ENCODE results near the gene SSH2. TPM values are rescaled to one million over a fixed set of nuclear protein-coding genes. Genes with fewer than 3 reads are reported as not detected.

The SSH2 gene
- polyA plus RNA-seq, 1 of the 3 experiments (the other 2 are of a cell fraction): 8.8 TPM

DNA sequence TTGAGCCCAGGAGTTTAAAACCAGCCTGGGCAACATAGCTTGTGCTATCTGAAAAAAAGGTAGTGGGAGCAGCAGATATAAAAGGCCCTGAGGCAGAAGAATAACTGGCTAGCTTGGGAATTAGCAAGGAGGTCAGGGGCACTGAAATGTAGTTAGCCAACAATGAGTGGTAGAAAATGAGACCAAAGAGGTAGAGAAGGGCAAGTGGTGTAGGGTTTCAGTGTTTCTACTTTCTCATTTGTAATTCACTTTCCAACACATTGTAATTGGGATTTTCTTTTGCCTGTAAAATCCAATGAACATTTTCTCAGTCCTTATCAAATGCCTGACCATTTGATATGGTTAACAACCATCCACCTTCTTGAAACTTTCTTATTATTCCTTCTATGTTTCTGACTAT, 212.2 kb downstream of the SSH2 start:
- CTCF ChIA-PET: interaction anchor here (0.7 to 1.1 kb wide), 5 partner anchors 9 to 348 kb away, joined by 3 read pairs; no protein-coding TSS in a partner anchor
- H3K79me2 ChIP-seq (ENCODE audit: insufficient read depth): peaks cover 4% of the 10 kb centered on the region; the same call in 1 of the 2 replicates
- H3K9ac ChIP-seq: no peak overlapping the region
- no peaks in the 10 kb centered on the region for H4K20me1 ChIP-seq (ENCODE audit: insufficient read depth)
- H3K4me2 ChIP-seq: no peak overlapping the region
- H3K9me2 ChIP-seq: no peaks in the 10 kb centered on the region
- H3F3A ChIP-seq (replicated peaks; ENCODE audit: insufficient read depth): no peaks in the 10 kb centered on the region
- peak overlapping the region in 1 of 2 experiments; percentile 74; a peak in 2 of 4 replicates for H3K27ac ChIP-seq (ENCODE audit: low read depth in 2 of 2, low read length in 1 of 2)
- no peak overlapping the region for H2AFZ ChIP-seq (ENCODE audit: low read depth)
- no peaks in the 10 kb centered on the region for H3K9me3 ChIP-seq
- H3K4me3 ChIP-seq (ENCODE audit: low read depth in 2 of 2, low read length in 1 of 2): no peak overlapping the region
- POLR2A ChIA-PET: interaction anchor here (0.7 to 1.0 kb wide), 2 partner anchors 17 to 75 kb away, joined by 3 read pairs; no protein-coding TSS in a partner anchor
- TF ChIP-seq NRF1 (IDR thresholded peaks at IDR 0.05; ENCODE audit: low read depth, low read length) (no peak), FOSL2 (IDR thresholded peaks at IDR 0.05; ENCODE audit: borderline replicate concordance, low read depth) (no peak), ELF1 (IDR thresholded peaks at IDR 0.05) (no peak), RFX5 (IDR thresholded peaks at IDR 0.05; ENCODE audit: low read length) (no peak), YY1 (IDR thresholded peaks at IDR 0.05; ENCODE audit: low read depth) (no peak), TAF1 (IDR thresholded peaks at IDR 0.05; ENCODE audit: borderline replicate concordance, low read depth, low read length) (no peak), CHD2 (IDR thresholded peaks at IDR 0.05; ENCODE audit: low read length, partially characterized antibody) (no peak), TCF12 (IDR thresholded peaks at IDR 0.05) (no peak), EP300 (IDR thresholded peaks at IDR 0.05; ENCODE audit: borderline replicate concordance in 1 of 2, low read depth in 1 of 2, low read length in 1 of 2) (no peak), MAX (IDR thresholded peaks at IDR 0.05; ENCODE audit: low read depth) (no peak)
- TF ChIP-seq, protein P1, sequence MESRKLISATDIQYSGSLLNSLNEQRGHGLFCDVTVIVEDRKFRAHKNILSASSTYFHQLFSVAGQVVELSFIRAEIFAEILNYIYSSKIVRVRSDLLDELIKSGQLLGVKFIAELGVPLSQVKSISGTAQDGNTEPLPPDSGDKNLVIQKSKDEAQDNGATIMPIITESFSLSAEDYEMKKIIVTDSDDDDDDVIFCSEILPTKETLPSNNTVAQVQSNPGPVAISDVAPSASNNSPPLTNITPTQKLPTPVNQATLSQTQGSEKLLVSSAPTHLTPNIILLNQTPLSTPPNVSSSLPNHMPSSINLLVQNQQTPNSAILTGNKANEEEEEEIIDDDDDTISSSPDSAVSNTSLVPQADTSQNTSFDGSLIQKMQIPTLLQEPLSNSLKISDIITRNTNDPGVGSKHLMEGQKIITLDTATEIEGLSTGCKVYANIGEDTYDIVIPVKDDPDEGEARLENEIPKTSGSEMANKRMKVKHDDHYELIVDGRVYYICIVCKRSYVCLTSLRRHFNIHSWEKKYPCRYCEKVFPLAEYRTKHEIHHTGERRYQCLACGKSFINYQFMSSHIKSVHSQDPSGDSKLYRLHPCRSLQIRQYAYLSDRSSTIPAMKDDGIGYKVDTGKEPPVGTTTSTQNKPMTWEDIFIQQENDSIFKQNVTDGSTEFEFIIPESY (IDR thresholded peaks at IDR 0.05; ENCODE audit: borderline replicate concordance, low read depth): no peak
- TF ChIP-seq, protein P2, sequence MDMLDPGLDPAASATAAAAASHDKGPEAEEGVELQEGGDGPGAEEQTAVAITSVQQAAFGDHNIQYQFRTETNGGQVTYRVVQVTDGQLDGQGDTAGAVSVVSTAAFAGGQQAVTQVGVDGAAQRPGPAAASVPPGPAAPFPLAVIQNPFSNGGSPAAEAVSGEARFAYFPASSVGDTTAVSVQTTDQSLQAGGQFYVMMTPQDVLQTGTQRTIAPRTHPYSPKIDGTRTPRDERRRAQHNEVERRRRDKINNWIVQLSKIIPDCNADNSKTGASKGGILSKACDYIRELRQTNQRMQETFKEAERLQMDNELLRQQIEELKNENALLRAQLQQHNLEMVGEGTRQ (IDR thresholded peaks at IDR 0.05; ENCODE audit: borderline replicate concordance, low read depth, low read length): no peak
- DNase-seq: no peak
- no peaks in the 10 kb centered on the region for H3K27me3 ChIP-seq (ENCODE audit: insufficient read depth)
- peaks cover 19 to 23% of the 10 kb centered on the region in 2 experiments for H3K4me1 ChIP-seq (ENCODE audit: control insufficient read depth in 1 of 2, insufficient read depth in 2 of 2, low read depth in 1 of 2, low read length in 1 of 2)
- H3K36me3 ChIP-seq (replicated peaks in 1 of 2; ENCODE audit: control insufficient read depth in 1 of 2, insufficient read depth in 2 of 2, low read length in 1 of 2): peaks cover 0 to 2% of the 10 kb centered on the region in 2 experiments

DNA sequence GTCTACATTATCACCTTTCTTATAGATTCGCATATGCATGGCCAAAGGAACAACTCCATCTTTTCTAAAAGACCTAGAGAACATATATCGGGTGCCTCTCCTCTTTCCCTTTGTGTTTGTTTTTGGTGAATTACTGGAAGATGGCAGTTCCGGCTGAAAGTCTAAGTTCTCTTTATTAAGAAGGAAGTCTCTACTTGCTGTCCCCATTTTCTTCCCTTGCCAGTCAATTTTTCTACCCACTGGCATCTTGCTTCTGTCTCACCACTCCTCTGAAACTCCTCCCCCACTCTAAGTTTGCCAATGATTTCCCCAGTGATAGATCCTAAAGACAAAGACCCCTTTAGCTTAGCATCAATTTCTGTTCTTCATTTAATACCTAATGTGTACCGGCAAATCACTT, 213.5 kb downstream of the SSH2 start:
- ChIA-PET POLR2A (no interaction called here), CTCF (interaction anchor here (0.8 to 1.0 kb wide), 2 partner anchors 63 to 388 kb away, joined by 3 read pairs; no protein-coding TSS in a partner anchor)
- H3K27ac ChIP-seq (ENCODE audit: low read depth in 2 of 2, low read length in 1 of 2): peak overlapping the region in 1 of 2 experiments; percentile 74; a peak in 2 of 4 replicates
- no peak overlapping the region for H3K9ac ChIP-seq
- no peaks in the 10 kb centered on the region for H4K20me1 ChIP-seq (ENCODE audit: insufficient read depth)
- no peaks in the 10 kb centered on the region for H3K27me3 ChIP-seq (ENCODE audit: insufficient read depth)
- WGBS (ENCODE audit: low lambda C conversion rate): 95% methylated on average over 4 of the region's 4 CpGs
- peaks cover 0 to 2% of the 10 kb centered on the region in 2 experiments for H3K36me3 ChIP-seq (replicated peaks in 1 of 2; ENCODE audit: control insufficient read depth in 1 of 2, insufficient read depth in 2 of 2, low read length in 1 of 2)
- no peak overlapping the region for H3K4me3 ChIP-seq (ENCODE audit: low read depth in 2 of 2, low read length in 1 of 2)
- H2AFZ ChIP-seq (ENCODE audit: low read depth): no peak overlapping the region
- no peaks in the 10 kb centered on the region for H3K9me2 ChIP-seq
- peaks cover 8% of the 10 kb centered on the region for H3F3A ChIP-seq (replicated peaks; ENCODE audit: insufficient read depth)
- H3K4me1 ChIP-seq (ENCODE audit: control insufficient read depth in 1 of 2, insufficient read depth in 2 of 2, low read depth in 1 of 2, low read length in 1 of 2): peaks cover 16 to 22% of the 10 kb centered on the region in 2 experiments
- no peaks in the 10 kb centered on the region for H3K9me3 ChIP-seq
- peaks cover 4% of the 10 kb centered on the region; the same call in 1 of the 2 replicates for H3K79me2 ChIP-seq (ENCODE audit: insufficient read depth)
- no peak for DNase-seq
- no peak overlapping the region for H3K4me2 ChIP-seq
- no peak for TF ChIP-seq TCF12 (IDR thresholded peaks at IDR 0.05)
- no peak for TF ChIP-seq ELF1 (IDR thresholded peaks at IDR 0.05)
- no peak for TF ChIP-seq TAF1 (IDR thresholded peaks at IDR 0.05; ENCODE audit: borderline replicate concordance, low read depth, low read length)
- TF ChIP-seq GABPA (IDR thresholded peaks at IDR 0.05; ENCODE audit: low read depth): no peak
- no peak for TF ChIP-seq TEAD4 (IDR thresholded peaks at IDR 0.05; ENCODE audit: borderline replicate concordance, insufficient read depth)
- TF ChIP-seq, protein P3, sequence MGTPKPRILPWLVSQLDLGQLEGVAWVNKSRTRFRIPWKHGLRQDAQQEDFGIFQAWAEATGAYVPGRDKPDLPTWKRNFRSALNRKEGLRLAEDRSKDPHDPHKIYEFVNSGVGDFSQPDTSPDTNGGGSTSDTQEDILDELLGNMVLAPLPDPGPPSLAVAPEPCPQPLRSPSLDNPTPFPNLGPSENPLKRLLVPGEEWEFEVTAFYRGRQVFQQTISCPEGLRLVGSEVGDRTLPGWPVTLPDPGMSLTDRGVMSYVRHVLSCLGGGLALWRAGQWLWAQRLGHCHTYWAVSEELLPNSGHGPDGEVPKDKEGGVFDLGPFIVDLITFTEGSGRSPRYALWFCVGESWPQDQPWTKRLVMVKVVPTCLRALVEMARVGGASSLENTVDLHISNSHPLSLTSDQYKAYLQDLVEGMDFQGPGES (IDR thresholded peaks at IDR 0.05; ENCODE audit: low read depth, low read length): no peak
- TF ChIP-seq JUND (IDR thresholded peaks at IDR 0.05): no peak
- no peak for TF ChIP-seq FOSL2 (IDR thresholded peaks at IDR 0.05; ENCODE audit: borderline replicate concordance, low read depth)

Measured in SK-N-SH (cell line).